Esophagus muscularis mucosa (tissue), 3 donors: Measurements from ENCODE around the gene C6orf62.

Experiments
- POLR2A ChIP-seq: fragments of 450-650 bp; IDR thresholded peaks from one replicate; pipeline ENCODE4 v1.6.1; 2017; ENCODE audit warnings: antibody characterized with exemption, moderate library complexity, mild to moderate bottlenecking, low read depth
- POLR2AphosphoS5 ChIP-seq, 2 donors: sonication (generic); formaldehyde crosslinking; IDR thresholded peaks; one replicate each; pipeline ENCODE4 v1.6.1; 2017; ENCODE audit warnings: antibody characterized with exemption in 2 of 2
- TF ChIP-seq, protein P1 (sequence below), 3 experiments: fragments of 200-600 bp in 2 of 3; fragments of 450-650 bp in 1 of 3; sonication (generic) in 2 of 3; IDR thresholded peaks; one replicate each; pipeline ENCODE4 v1.5.1; 2017 to 2019; ENCODE audit warnings: antibody characterized with exemption in 3 of 3, mild to moderate bottlenecking in 2 of 3, moderate library complexity in 1 of 3

- TF ChIP-seq, protein P1, sequence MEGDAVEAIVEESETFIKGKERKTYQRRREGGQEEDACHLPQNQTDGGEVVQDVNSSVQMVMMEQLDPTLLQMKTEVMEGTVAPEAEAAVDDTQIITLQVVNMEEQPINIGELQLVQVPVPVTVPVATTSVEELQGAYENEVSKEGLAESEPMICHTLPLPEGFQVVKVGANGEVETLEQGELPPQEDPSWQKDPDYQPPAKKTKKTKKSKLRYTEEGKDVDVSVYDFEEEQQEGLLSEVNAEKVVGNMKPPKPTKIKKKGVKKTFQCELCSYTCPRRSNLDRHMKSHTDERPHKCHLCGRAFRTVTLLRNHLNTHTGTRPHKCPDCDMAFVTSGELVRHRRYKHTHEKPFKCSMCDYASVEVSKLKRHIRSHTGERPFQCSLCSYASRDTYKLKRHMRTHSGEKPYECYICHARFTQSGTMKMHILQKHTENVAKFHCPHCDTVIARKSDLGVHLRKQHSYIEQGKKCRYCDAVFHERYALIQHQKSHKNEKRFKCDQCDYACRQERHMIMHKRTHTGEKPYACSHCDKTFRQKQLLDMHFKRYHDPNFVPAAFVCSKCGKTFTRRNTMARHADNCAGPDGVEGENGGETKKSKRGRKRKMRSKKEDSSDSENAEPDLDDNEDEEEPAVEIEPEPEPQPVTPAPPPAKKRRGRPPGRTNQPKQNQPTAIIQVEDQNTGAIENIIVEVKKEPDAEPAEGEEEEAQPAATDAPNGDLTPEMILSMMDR (IDR thresholded peaks at IDR 0.05), result no peak
- TF ChIP-seq POLR2A (no peak), POLR2AphosphoS5 (IDR thresholded peaks at IDR 0.05) (no peak)
These were observed 14.5 kb downstream of the C6orf62 start for GRCh38 chr6:24704468-24704867.
